KMS-11 (cell line): ENCODE measurements around the gene NPLOC4.

Source experiments
- H2AFZ ChIP-seq: fragments of 200-600 bp; sonication (generic); 2 replicates; pipeline ENCODE4 v1.6.1; 2016; ENCODE audit warnings: antibody characterized with exemption, mixed run types, low read depth
- H3K27ac ChIP-seq: fragments of 200-600 bp; sonication (generic); 2 replicates; pipeline ENCODE4 v1.6.1; 2016; ENCODE audit warnings: mild to moderate bottlenecking, mixed run types
- H3K27me3 ChIP-seq: fragments of 200-600 bp; sonication (generic); 2 replicates; pipeline ENCODE4 v1.6.1; 2017; ENCODE audit warnings: mild to moderate bottlenecking, low read depth, mixed run types, moderate library complexity; ENCODE audit not compliant: insufficient read depth
- H3K36me3 ChIP-seq: fragments of 200-600 bp; sonication (generic); 2 replicates; pipeline ENCODE4 v1.6.1; 2017; ENCODE audit warnings: mild to moderate bottlenecking, mixed run types; ENCODE audit not compliant: insufficient read depth
- H3K4me1 ChIP-seq: fragments of 200-600 bp; sonication (generic); 2 replicates; pipeline ENCODE4 v1.6.1; 2016; ENCODE audit warnings: mild to moderate bottlenecking, low read depth, mixed run types; ENCODE audit not compliant: poor library complexity, severe bottlenecking
- H3K4me2 ChIP-seq: fragments of 200-600 bp; sonication (generic); 2 replicates; pipeline ENCODE4 v1.7.0; 2016; ENCODE audit warnings: mild to moderate bottlenecking, mixed run types
- H3K4me3 ChIP-seq: fragments of 200-600 bp; sonication (generic); IDR thresholded peaks from 2 replicates; pipeline ENCODE4 v1.6.1; 2017; ENCODE audit warnings: low read depth, low read length, mixed read lengths; ENCODE audit not compliant: insufficient read depth
- H3K79me2 ChIP-seq: fragments of 200-600 bp; sonication (generic); 2 replicates; pipeline ENCODE4 v1.6.1; 2016; ENCODE audit warnings: low read depth, mixed run types; ENCODE audit not compliant: insufficient read depth
- H3K9ac ChIP-seq: fragments of 200-600 bp; sonication (generic); 2 replicates; pipeline ENCODE4 v1.6.1; 2016; ENCODE audit warnings: mild to moderate bottlenecking, mixed run types
- H4K20me1 ChIP-seq: fragments of 200-600 bp; sonication (generic); 2 replicates; pipeline ENCODE4 v1.6.1; 2016; ENCODE audit warnings: mild to moderate bottlenecking, mixed run types; ENCODE audit not compliant: insufficient read depth
- TF ChIP-seq, protein P1 (sequence below): fragments of 200-600 bp; sonication (generic); conservative IDR thresholded peaks from 2 replicates; pipeline ENCODE4 v1.6.1; 2017; ENCODE audit warnings: low read depth, mild to moderate bottlenecking, antibody characterized with exemption, low read length, moderate library complexity, mixed read lengths

Gene NPLOC4

DNA sequence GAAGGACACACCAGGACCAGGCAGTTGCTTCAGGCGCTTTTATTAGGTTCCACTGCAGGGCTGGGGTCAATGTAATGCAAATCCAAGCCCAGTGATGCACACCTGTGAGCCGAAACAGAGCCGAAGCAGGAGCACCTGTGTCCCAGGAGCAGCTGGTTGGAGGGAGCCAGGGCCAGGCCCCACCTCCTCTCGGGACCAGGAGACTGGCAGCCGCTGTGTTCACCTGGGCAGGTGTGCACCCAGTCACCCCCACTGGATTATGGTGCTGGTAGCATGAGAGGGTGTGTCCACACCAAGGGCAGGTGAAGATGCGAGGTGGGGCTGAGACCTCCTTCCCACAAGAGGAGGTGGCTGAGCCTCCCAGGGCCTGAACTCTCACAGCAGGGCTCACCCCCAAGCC lies 80.0 kb downstream of the NPLOC4 start:
- H3K9ac ChIP-seq, result no peak overlapping the region
- H3K4me2 ChIP-seq, result no peak overlapping the region
- H3K4me1 ChIP-seq, result peaks cover 36% of the 10 kb centered on the region
- no peak overlapping the region for H3K4me3 ChIP-seq
- no peaks in the 10 kb centered on the region for H3K27me3 ChIP-seq
- H3K27ac ChIP-seq, result no peak overlapping the region
- H3K36me3 ChIP-seq, result peaks cover 11% of the 10 kb centered on the region; the same call in 1 of the 2 replicates
- H3K79me2 ChIP-seq, result no peaks in the 10 kb centered on the region
- no peaks in the 10 kb centered on the region for H4K20me1 ChIP-seq
- no peak overlapping the region for H2AFZ ChIP-seq
- TF ChIP-seq, protein P1, sequence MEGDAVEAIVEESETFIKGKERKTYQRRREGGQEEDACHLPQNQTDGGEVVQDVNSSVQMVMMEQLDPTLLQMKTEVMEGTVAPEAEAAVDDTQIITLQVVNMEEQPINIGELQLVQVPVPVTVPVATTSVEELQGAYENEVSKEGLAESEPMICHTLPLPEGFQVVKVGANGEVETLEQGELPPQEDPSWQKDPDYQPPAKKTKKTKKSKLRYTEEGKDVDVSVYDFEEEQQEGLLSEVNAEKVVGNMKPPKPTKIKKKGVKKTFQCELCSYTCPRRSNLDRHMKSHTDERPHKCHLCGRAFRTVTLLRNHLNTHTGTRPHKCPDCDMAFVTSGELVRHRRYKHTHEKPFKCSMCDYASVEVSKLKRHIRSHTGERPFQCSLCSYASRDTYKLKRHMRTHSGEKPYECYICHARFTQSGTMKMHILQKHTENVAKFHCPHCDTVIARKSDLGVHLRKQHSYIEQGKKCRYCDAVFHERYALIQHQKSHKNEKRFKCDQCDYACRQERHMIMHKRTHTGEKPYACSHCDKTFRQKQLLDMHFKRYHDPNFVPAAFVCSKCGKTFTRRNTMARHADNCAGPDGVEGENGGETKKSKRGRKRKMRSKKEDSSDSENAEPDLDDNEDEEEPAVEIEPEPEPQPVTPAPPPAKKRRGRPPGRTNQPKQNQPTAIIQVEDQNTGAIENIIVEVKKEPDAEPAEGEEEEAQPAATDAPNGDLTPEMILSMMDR, result no peak

DNA sequence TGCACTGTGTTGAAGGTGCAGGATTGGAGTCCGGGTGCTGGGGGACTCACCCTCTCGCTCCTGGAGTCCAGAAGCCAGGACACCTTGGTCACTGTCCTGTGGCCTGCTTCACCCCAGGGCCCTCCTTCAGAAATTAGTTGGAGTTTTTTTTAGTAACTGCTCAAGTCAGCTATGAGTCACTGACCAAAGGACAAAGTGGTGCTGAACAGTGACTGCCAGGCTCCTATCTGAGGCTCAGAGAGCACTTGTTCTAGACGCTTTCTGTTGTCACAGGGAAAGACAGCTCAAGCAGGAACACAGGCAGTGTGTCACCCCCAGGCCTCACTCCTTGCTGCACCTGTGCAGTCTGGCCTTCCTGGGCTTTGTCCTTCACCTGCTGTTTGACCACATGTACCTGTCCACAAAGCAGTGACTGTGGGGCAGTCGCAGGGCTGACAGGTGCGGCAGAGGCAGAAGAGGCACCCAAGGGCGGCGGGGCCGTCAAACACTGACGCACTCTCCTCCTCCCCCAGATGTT lies 80.7 kb downstream of the NPLOC4 start:
- H3K27ac ChIP-seq, result no peak overlapping the region

DNA sequence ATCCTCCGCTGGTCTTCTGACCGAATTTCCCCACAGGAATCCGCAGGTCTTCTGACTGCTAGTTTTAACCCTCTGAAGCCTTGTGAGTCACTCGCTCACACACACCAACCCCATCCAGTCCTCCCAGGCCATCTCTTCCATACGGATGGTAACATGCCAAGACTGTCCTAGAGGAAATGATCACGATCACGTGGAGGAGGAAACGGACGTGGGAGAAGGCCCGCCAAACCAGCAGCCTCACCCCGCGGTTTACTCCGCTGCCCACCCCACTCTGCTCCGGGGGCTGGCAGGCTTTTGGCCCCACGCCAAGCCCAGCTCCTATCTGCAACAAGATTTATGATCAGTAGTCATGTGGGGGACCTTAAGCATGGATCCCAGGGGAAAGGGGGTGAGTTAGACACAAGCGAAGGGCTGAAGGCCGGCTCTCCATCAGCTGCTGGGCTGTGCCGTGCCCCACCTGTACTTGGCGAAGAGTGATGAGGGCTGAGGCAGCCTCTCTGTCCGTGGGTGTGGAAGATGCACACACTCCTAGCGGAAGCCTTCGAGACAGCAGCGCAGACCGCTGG lies 83.2 kb downstream of the NPLOC4 start:
- Histone ChIP-seq H3K27ac (peak overlapping the region; percentile 45), H4K20me1 (no peaks in the 10 kb centered on the region), H3K4me3 (no peak overlapping the region), H3K9ac (peak overlapping the region; percentile 2; the same call in 1 of the 2 replicates), H3K4me2 (peak overlapping the region; percentile 91), H3K36me3 (no peaks in the 10 kb centered on the region; the same call in 1 of the 2 replicates), H3K79me2 (peaks cover 20% of the 10 kb centered on the region), H2AFZ (peak overlapping the region; percentile 76; the same call in 1 of the 2 replicates), H3K27me3 (no peaks in the 10 kb centered on the region), H3K4me1 (peaks cover 41% of the 10 kb centered on the region)
- TF ChIP-seq, protein P1, result no peak; the same call in 1 of the 2 replicates

More for the DNA sequence above, 80.7 kb downstream of the NPLOC4 start:
- Histone ChIP-seq H3K36me3 (peaks cover 11% of the 10 kb centered on the region; the same call in 1 of the 2 replicates), H3K79me2 (peaks cover 4% of the 10 kb centered on the region), H3K9ac (no peak overlapping the region), H3K4me2 (no peak overlapping the region), H2AFZ (no peak overlapping the region), H3K27me3 (no peaks in the 10 kb centered on the region), H4K20me1 (no peaks in the 10 kb centered on the region), H3K4me1 (peaks cover 38% of the 10 kb centered on the region), H3K4me3 (no peak overlapping the region)
- TF ChIP-seq, protein P1, result no peak

DNA sequence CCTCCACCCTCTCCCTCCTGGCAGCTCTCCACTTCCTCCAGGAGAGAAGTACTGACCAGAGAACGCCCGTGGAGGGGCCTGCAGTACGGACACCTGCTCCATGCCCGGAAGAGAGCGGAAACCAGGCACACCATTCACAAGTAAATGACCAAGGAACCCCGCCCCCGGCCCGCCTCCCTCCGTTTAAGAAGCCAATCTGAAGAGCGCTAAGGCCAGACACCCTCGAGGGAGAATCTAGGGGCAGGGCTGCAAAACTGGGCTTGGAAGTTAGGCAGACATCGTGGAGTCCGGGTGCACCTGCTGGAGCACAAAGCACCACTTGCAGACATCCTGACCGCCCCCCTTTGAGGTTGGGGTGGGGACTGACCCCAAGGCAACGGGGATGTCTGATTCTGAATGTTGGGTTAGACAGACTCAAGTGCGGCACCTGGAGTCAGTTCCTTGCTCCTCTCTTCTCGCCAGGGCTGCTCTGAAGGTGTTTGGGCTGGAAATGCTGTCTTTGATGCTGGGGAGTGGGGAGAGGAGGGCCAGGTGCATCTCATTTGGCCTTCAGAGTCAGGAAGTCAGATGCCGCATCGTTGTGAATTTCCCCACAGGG lies 83.8 kb downstream of the NPLOC4 start:
- H3K4me3 ChIP-seq, result no peak overlapping the region
- no peaks in the 10 kb centered on the region for H4K20me1 ChIP-seq
- no peaks in the 10 kb centered on the region for H3K27me3 ChIP-seq
- peaks cover 20% of the 10 kb centered on the region for H3K79me2 ChIP-seq
- H3K27ac ChIP-seq, result peak overlapping the region; percentile 45
- H3K9ac ChIP-seq, result peak overlapping the region; percentile 80; the same call in 1 of the 2 replicates
- H3K4me2 ChIP-seq, result peak overlapping the region; percentile 91
- H3K36me3 ChIP-seq, result no peaks in the 10 kb centered on the region
- H2AFZ ChIP-seq, result peak overlapping the region; percentile 76
- peaks cover 41% of the 10 kb centered on the region for H3K4me1 ChIP-seq
- TF ChIP-seq, protein P1, result no peak; the same call in 1 of the 2 replicates
